SK-N-SH treated with all-trans-retinoic acid at 6 μM for 48 hours (cell line): ENCODE results near the gene WASF3.

Experiments
- ATAC-seq: fragments of 200-7000 bp; cut with Tn5 transposase; 3 replicates; pipeline ENCODE4 v1.9.1; 2020; ENCODE audit warnings: mild to moderate bottlenecking, moderate library complexity
- ARNTL ChIP-seq: fragments of 450-650 bp; formaldehyde crosslinking; IDR thresholded peaks from 2 replicates; pipeline ENCODE4 v1.5.0; 2020; ENCODE audit warnings: low read depth, mild to moderate bottlenecking, moderate library complexity, borderline replicate concordance
- BACH2 ChIP-seq: fragments of 250-450 bp; sonication (Bioruptor Pico); IDR thresholded peaks from 2 replicates; pipeline ENCODE4 v1.9.0; 2021; ENCODE audit warnings: mild to moderate bottlenecking, borderline replicate concordance
- CREB5 ChIP-seq: fragments of 250-450 bp; sonication (Bioruptor Pico); IDR thresholded peaks from 2 replicates; pipeline ENCODE4 v1.5.1; 2020; ENCODE audit warnings: low read depth, mild to moderate bottlenecking, moderate library complexity
- CSDC2 ChIP-seq: fragments of 250-450 bp; sonication (Bioruptor Pico); IDR thresholded peaks from 2 replicates; pipeline ENCODE4 v1.5.0; 2020; ENCODE audit warnings: mild to moderate bottlenecking, moderate library complexity
- CSRNP3 ChIP-seq: fragments of 250-450 bp; sonication (Bioruptor Pico); IDR thresholded peaks from 2 replicates; pipeline ENCODE4 v1.5.1; 2021; ENCODE audit warnings: mild to moderate bottlenecking, moderate library complexity
- ESRRG ChIP-seq: fragments of 250-450 bp; sonication (Bioruptor Pico); IDR thresholded peaks from 2 replicates; pipeline ENCODE4 v1.6.1; 2021; ENCODE audit warnings: mild to moderate bottlenecking
- GLIS3 ChIP-seq: fragments of 250-450 bp; sonication (Bioruptor Pico); IDR thresholded peaks from 2 replicates; pipeline ENCODE4 v1.5.0; 2020; ENCODE audit warnings: mild to moderate bottlenecking, moderate library complexity
- ISL1 ChIP-seq: fragments of 250-450 bp; sonication (Bioruptor Pico); IDR thresholded peaks from 2 replicates; pipeline ENCODE4 v2.1.2; 2022; ENCODE audit warnings: mild to moderate bottlenecking, moderate library complexity
- OSR1 ChIP-seq: fragments of 250-450 bp; sonication (Bioruptor Pico); IDR thresholded peaks from 2 replicates; pipeline ENCODE4 v1.8.0; 2022; ENCODE audit warnings: moderate library complexity, mild to moderate bottlenecking, inconsistent platforms
- PATZ1 ChIP-seq: fragments of 250-450 bp; sonication (Bioruptor Pico); IDR thresholded peaks from 2 replicates; pipeline ENCODE4 v1.8.0; 2020; ENCODE audit warnings: mild to moderate bottlenecking, moderate library complexity, borderline replicate concordance
- RARB ChIP-seq: fragments of 250-450 bp; sonication (Bioruptor Pico); IDR thresholded peaks from 2 replicates; pipeline ENCODE4 v1.8.0; 2021; ENCODE audit warnings: mild to moderate bottlenecking, moderate library complexity
- TCF4 ChIP-seq: fragments of 250-450 bp; sonication (Bioruptor Pico); IDR thresholded peaks from 2 replicates; pipeline ENCODE4 v1.8.0; 2021; ENCODE audit warnings: mild to moderate bottlenecking, moderate library complexity, borderline replicate concordance
- TOX ChIP-seq: fragments of 250-450 bp; sonication (Bioruptor Pico); IDR thresholded peaks from 2 replicates; pipeline ENCODE4 v1.8.0; 2021; ENCODE audit warnings: mild to moderate bottlenecking, moderate library complexity, borderline replicate concordance
- TSHZ2 ChIP-seq: fragments of 250-450 bp; sonication (Bioruptor Pico); IDR thresholded peaks from 2 replicates; pipeline ENCODE4 v1.5.0; 2020; ENCODE audit warnings: mild to moderate bottlenecking, moderate library complexity
- ZC3H10 ChIP-seq: fragments of 250-450 bp; sonication (Bioruptor Pico); IDR thresholded peaks from 2 replicates; pipeline ENCODE4 v1.5.1; 2021; ENCODE audit warnings: mild to moderate bottlenecking, moderate library complexity
- ZFP3 ChIP-seq: fragments of 250-450 bp; sonication (Bioruptor Pico); IDR thresholded peaks from 2 replicates; pipeline ENCODE4 v1.5.0; 2020; ENCODE audit warnings: mild to moderate bottlenecking, moderate library complexity
- ZFP30 ChIP-seq: fragments of 450-650 bp; formaldehyde crosslinking; IDR thresholded peaks from 2 replicates; pipeline ENCODE4 v1.5.0; 2022; ENCODE audit warnings: mild to moderate bottlenecking, moderate library complexity
- ZNF565 ChIP-seq: fragments of 450-650 bp; formaldehyde crosslinking; conservative IDR thresholded peaks from 2 replicates; pipeline ENCODE4 v1.5.0; 2020; ENCODE audit warnings: low read depth, mild to moderate bottlenecking, moderate library complexity
- ZNF8 ChIP-seq: fragments of 450-650 bp; formaldehyde crosslinking; IDR thresholded peaks from 2 replicates; pipeline ENCODE4 v1.5.0; 2020; ENCODE audit warnings: mild to moderate bottlenecking, moderate library complexity

The WASF3 gene

GRCh38 chr13:26517936-26518335, 39.5 kb upstream of the WASF3 start (continued):
- TF ChIP-seq PATZ1 (CRISPR knock-in tag) (no peak), ARNTL (CRISPR knock-in tag) (no peak), ISL1 (CRISPR knock-in tag) (no peak), OSR1 (CRISPR knock-in tag) (no peak), CSDC2 (CRISPR knock-in tag) (no peak), ZFP30 (no peak), CSRNP3 (no peak), CREB5 (CRISPR knock-in tag) (no peak)
- TF ChIP-seq, all 23 proteins: peak for 0

GRCh38 chr13:26518451-26518959, 39.0 kb upstream of the WASF3 start:
- ATAC-seq, result no peak
- TF ChIP-seq ARNTL (CRISPR knock-in tag), result no peak
- TF ChIP-seq ZFP3 (CRISPR knock-in tag), result no peak
- no peak for TF ChIP-seq ISL1 (CRISPR knock-in tag)
- no peak for TF ChIP-seq TOX (CRISPR knock-in tag)
- TF ChIP-seq TSHZ2 (CRISPR knock-in tag), result no peak
- no peak for TF ChIP-seq ZNF565 (CRISPR knock-in tag)
- TF ChIP-seq BACH2 (CRISPR knock-in tag), result no peak
- TF ChIP-seq OSR1 (CRISPR knock-in tag), result no peak
- TF ChIP-seq ZC3H10 (CRISPR knock-in tag), result no peak
- no peak for TF ChIP-seq ZFP30
- TF ChIP-seq TCF4 (CRISPR knock-in tag), result no peak
- no peak for TF ChIP-seq CSDC2 (CRISPR knock-in tag)
- TF ChIP-seq CSRNP3, result no peak
- TF ChIP-seq GLIS3 (CRISPR knock-in tag), result no peak
- TF ChIP-seq CREB5 (CRISPR knock-in tag), result no peak
- TF ChIP-seq ESRRG (CRISPR knock-in tag), result no peak
- TF ChIP-seq, all 23 proteins: peak for 0

GRCh38 chr13:26522571-26522970, 34.9 kb upstream of the WASF3 start:
- TF ChIP-seq RARB (no peak), ZNF8 (no peak), ESRRG (CRISPR knock-in tag) (no peak)
- ATAC-seq, result no peak
